Measurements from ENCODE around the gene MDFI.

The MDFI gene

DNA sequence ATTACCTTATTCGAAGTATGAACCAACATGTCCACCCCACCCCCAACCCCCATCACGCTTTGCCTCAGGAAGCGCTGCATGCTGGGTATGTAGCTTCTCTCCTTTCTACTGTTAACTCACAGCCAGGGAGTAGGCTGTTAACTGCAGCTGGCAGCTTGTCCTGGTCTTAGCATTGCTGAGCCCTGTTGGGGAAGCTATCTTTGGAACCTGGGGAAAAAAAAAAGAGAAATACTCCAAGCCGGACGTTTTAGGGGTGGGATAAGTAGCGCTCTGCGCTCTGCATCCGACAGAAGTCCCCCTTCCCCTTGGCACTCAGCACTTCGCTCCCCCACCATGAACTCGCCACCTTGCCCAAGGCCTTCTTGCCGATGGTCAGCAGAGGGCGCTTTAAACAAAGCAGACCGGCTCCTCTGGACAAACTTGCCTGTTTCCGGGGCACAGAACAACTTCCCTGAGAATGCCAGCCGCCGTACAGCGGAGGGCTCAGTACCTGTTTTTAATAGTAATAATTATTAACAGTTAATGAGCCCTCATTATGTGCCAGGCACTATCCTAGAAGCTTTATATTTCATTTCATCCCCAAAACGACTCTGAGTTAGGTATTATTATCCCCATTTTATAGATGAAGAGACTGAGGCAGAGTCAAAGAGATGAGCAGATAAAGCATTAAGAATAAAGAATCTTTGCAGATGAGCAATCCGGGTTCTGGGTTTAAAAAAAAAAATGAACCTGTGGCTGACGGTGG is 35.2 kb upstream of the MDFI start:
- DNase-seq (ENCODE audit: low read depth), result no peak
- H3K4me3 ChIP-seq (ENCODE audit: low read length), result peak overlapping the region; percentile 31
- TF ChIP-seq, protein P1, sequence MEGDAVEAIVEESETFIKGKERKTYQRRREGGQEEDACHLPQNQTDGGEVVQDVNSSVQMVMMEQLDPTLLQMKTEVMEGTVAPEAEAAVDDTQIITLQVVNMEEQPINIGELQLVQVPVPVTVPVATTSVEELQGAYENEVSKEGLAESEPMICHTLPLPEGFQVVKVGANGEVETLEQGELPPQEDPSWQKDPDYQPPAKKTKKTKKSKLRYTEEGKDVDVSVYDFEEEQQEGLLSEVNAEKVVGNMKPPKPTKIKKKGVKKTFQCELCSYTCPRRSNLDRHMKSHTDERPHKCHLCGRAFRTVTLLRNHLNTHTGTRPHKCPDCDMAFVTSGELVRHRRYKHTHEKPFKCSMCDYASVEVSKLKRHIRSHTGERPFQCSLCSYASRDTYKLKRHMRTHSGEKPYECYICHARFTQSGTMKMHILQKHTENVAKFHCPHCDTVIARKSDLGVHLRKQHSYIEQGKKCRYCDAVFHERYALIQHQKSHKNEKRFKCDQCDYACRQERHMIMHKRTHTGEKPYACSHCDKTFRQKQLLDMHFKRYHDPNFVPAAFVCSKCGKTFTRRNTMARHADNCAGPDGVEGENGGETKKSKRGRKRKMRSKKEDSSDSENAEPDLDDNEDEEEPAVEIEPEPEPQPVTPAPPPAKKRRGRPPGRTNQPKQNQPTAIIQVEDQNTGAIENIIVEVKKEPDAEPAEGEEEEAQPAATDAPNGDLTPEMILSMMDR (conservative IDR thresholded peaks at IDR 0.05; ENCODE audit: low read depth, low read length), result peak; percentile 93

DNA sequence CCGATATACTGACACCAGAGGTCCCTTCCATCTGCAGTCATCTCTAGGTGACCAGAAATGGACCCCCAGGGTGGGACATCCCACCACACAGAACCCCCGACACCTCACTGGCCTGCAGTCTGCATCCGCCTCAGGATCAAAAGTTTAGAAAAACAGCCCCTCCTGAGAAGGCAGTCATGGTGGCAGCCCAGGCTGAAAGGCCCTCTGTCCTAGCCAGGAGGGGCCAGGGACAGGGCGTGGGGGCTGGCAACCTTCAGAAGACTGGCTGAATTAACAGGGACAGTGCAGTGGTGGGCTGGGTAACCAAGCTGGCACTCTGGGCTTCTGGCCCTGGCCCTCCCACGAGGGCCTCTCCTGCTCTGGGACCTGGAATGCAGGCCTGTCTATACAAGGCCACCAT is 34.3 kb upstream of the MDFI start:
- no peak overlapping the region for H3K4me3 ChIP-seq (ENCODE audit: low read length)
- no peak for DNase-seq (ENCODE audit: low read depth)
- TF ChIP-seq, protein P1 (conservative IDR thresholded peaks at IDR 0.05; ENCODE audit: low read depth, low read length), result no peak

DNA sequence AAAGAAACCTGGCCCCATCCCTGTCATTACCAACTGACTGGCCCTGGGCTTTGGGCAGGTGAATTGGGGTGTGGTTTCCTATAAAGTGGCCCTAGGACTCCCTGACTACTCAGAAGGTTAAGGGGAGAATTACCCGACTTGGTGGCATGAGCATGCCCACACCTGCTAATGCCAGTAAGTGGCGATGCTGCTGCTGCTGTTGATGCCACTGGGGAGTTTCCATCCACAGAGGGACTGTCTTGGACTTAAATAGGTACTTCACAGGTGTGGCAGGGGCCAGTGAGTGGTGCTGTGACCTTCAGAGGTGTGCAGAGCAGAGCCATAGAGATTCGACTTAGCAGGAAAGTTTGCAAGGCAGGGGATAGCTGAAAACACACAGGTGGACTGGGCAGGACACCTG is 32.6 kb upstream of the MDFI start:
- DNase-seq (ENCODE audit: low read depth), result no peak
- H3K4me3 ChIP-seq (ENCODE audit: low read length), result no peak overlapping the region
- TF ChIP-seq, protein P1 (conservative IDR thresholded peaks at IDR 0.05; ENCODE audit: low read depth, low read length), result no peak

DNA sequence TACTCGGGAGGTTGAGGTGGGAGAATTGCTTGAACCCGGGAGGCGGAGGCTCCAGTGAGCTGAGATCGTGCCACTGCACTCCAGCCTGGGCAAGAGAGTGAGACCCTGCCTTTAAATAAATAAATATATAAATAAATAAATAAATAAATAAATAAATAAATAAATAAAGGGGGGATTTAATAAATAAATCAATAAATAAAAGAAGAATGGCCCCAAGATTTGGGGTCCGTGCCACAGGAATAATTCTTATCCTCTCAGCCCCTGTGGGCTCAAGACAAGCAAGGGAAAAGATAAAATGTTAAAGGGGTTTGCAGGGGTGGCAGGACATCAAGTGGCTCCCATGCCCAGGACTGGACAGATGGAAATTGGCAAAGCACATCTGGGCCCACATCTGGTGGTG is 31.2 kb upstream of the MDFI start:
- H3K4me3 ChIP-seq (ENCODE audit: low read length), result no peak overlapping the region
- no peak for DNase-seq (ENCODE audit: low read depth)
- TF ChIP-seq, protein P1 (conservative IDR thresholded peaks at IDR 0.05; ENCODE audit: low read depth, low read length), result no peak

DNA sequence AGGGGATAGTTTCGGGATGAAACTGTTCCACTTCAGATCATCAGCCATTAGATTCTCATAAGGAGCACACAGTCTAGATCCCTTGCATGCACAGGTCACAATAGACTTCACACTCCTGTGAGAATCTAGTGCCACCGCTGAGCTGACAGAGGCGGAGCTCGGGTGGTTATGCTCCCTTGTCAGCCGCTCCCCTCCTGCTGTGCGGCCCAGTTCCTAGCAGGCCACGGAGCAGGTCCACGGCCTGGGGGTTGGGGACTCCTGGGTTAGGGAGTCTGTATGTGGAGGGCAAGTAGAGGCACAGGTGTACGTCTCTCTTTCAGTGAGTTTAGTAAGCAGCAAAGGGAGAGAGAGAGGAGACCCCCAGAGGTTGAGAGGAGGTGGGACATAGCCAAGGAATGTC is 30.5 kb upstream of the MDFI start:
- H3K4me3 ChIP-seq (ENCODE audit: low read length), result no peak overlapping the region
- DNase-seq (ENCODE audit: low read depth), result no peak
- TF ChIP-seq, protein P1 (conservative IDR thresholded peaks at IDR 0.05; ENCODE audit: low read depth, low read length), result no peak

- DNase-seq (ENCODE audit: low read depth), result no peak
- no peak overlapping the region for H3K4me3 ChIP-seq (ENCODE audit: low read length)
- TF ChIP-seq, protein P1 (conservative IDR thresholded peaks at IDR 0.05; ENCODE audit: low read depth, low read length), result no peak
Measured at GRCh38 chr6:41608443-41609151, 29.7 kb upstream of the MDFI start.

DNA sequence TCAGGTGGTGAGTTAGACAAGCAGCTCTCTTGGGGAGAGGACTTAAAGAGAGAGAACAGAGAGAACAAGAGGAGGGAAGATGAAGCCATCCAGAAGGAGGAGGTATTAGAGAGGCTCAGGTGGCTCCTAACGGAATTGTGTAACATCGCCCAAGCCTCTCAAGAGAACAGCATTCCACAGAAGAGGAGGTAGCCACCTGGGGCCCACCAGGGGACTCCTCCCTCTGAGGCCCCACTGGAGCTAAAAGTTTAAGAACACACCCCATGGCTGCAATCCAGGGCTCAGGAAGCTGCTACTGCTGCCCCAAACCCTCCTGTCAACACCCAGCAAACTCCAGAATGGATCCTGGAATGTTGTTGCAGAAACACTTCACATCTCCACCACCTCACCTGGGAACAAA is 23.6 kb upstream of the MDFI start:
- H3K4me3 ChIP-seq (ENCODE audit: low read length), result no peak overlapping the region
- no peak for DNase-seq (ENCODE audit: low read depth)
- TF ChIP-seq, protein P1 (conservative IDR thresholded peaks at IDR 0.05; ENCODE audit: low read depth, low read length), result no peak
